CD4-positive, CD25-positive, alpha-beta regulatory T cell (primary cell): Measurements from ENCODE around the gene NOL9. TPM values are rescaled to one million over a fixed set of nuclear protein-coding genes. Genes with fewer than 3 reads are reported as not detected.

Experiments used
- polyA plus RNA-seq, 4 donors: library from polyadenylated mRNA; unstranded; fragments of 300-500 nt; fragmentation: Illumina TruSeq; gene quantifications; one replicate each; pipeline ENCODE4 v1.2.3, GENCODE V29; 2021
- total RNA-seq: library from RNA; stranded (reverse); gene quantifications from one replicate; pipeline ENCODE4 v1.2.3, GENCODE V29; 2022

NOL9 gene
- total and polyA plus RNA-seq, 5 donors from 2014 or later = 11.0 to 74.7 (median 20.1) TPM

Other genes starting within 250 kb of the NOL9 start
- 9.6 TPM for gene ACOT7, start 160.7 kb downstream of the NOL9 start, total RNA-seq
- 10 to 100 TPM in 2 of 4 donors, 1 to 10 TPM in 2; 9.3 to 13.6 (median 9.9) TPM for gene ACOT7, start 160.7 kb downstream of the NOL9 start, polyA plus RNA-seq
- not detected for gene HES2, start 134.6 kb downstream of the NOL9 start, total RNA-seq
- gene HES2, start 134.6 kb downstream of the NOL9 start, polyA plus RNA-seq = not detected
- gene ESPN, start 129.7 kb downstream of the NOL9 start, total RNA-seq = 3.7 TPM
- gene ESPN, start 129.7 kb downstream of the NOL9 start, polyA plus RNA-seq = under 1 TPM; 0.22 to 0.25 (median 0.22) TPM
- 258 TPM for gene TNFRSF25, start 88.3 kb downstream of the NOL9 start, total RNA-seq
- gene TNFRSF25, start 88.3 kb downstream of the NOL9 start, polyA plus RNA-seq = 10 to 100 TPM; 23.3 to 32.8 (median 31.0) TPM
- 5.0 TPM for gene PLEKHG5, start 62.8 kb downstream of the NOL9 start, total RNA-seq
- gene PLEKHG5, start 62.8 kb downstream of the NOL9 start, polyA plus RNA-seq = 1 to 10 TPM in 1 of 4 donors, under 1 TPM in 2, not detected in 1; 0.65 to 1.0 (median 0.68) TPM
- gene TAS1R1, start 794 bp upstream of the NOL9 start, total RNA-seq = not detected
- under 1 TPM in 1 of 4 donors, not detected in 3; 0.09 TPM for gene TAS1R1, start 794 bp upstream of the NOL9 start, polyA plus RNA-seq
- gene ZBTB48, start 25.5 kb upstream of the NOL9 start, total RNA-seq = 41.8 TPM
- 10 to 100 TPM; 18.6 to 24.8 (median 21.9) TPM for gene ZBTB48, start 25.5 kb upstream of the NOL9 start, polyA plus RNA-seq
- gene KLHL21, start 48.4 kb upstream of the NOL9 start, total RNA-seq = 34.4 TPM
- gene KLHL21, start 48.4 kb upstream of the NOL9 start, polyA plus RNA-seq = 10 to 100 TPM; 16.7 to 46.6 (median 26.2) TPM
- 7.5 TPM for gene PHF13, start 59.2 kb upstream of the NOL9 start, total RNA-seq
- gene PHF13, start 59.2 kb upstream of the NOL9 start, polyA plus RNA-seq = 1 to 10 TPM; 4.7 to 6.2 (median 5.3) TPM
- gene THAP3, start 70.4 kb upstream of the NOL9 start, total RNA-seq = 14.3 TPM
- 10 to 100 TPM; 23.4 to 32.9 (median 26.1) TPM for gene THAP3, start 70.4 kb upstream of the NOL9 start, polyA plus RNA-seq
- 41.4 TPM for gene DNAJC11, start 147.3 kb upstream of the NOL9 start, total RNA-seq
- 10 to 100 TPM; 10.4 to 18.9 (median 15.0) TPM for gene DNAJC11, start 147.3 kb upstream of the NOL9 start, polyA plus RNA-seq
- 48.8 TPM for gene CAMTA1, start 230.9 kb upstream of the NOL9 start, total RNA-seq
- gene CAMTA1, start 230.9 kb upstream of the NOL9 start, polyA plus RNA-seq = 100 to 1,000 TPM in 1 of 4 donors, 10 to 100 TPM in 3; 79.9 to 112 (median 81.9) TPM